Liver (tissue), 9 donors: ENCODE data around the gene F2RL3. TPM values are rescaled to one million over a fixed set of nuclear protein-coding genes. Genes with fewer than 3 reads are reported as not detected.

Experiments used
- DNase-seq: peaks from one replicate; pipeline ENCODE4 v3.0.0-alpha.2; 2017; ENCODE audit warnings: low spot score
- H3K27ac ChIP-seq, 2 donors: one replicate each; pipeline ENCODE4 v1.7.0; 2013; ENCODE audit warnings: inconsistent platforms in 2 of 2, low read length in 2 of 2, control low read depth in 1 of 2, low read depth in 1 of 2, mild to moderate bottlenecking in 1 of 2
- H3K27me3 ChIP-seq, 4 donors: one replicate each; pipeline versions ENCODE4 v1.6.1 to v1.7.0; 2013; ENCODE audit warnings: low read length in 3 of 4, inconsistent platforms in 1 of 4, mild to moderate bottlenecking in 1 of 4, moderate library complexity in 1 of 4; ENCODE audit not compliant: control insufficient read depth in 4 of 4, insufficient read depth in 4 of 4
- H3K36me3 ChIP-seq, 4 donors: one replicate each; pipeline versions ENCODE4 v1.6.1 to v1.7.0; 2013; ENCODE audit warnings: low read length in 3 of 4, mild to moderate bottlenecking in 3 of 4, low read depth in 1 of 4, moderate library complexity in 1 of 4; ENCODE audit not compliant: control insufficient read depth in 4 of 4, insufficient read depth in 3 of 4
- H3K4me1 ChIP-seq, 4 donors: one replicate each; pipeline versions ENCODE4 v1.6.1 to v1.7.0; 2013; ENCODE audit warnings: low read length in 3 of 4, mild to moderate bottlenecking in 3 of 4, moderate library complexity in 1 of 4; ENCODE audit not compliant: control insufficient read depth in 4 of 4, insufficient read depth in 4 of 4
- H3K4me3 ChIP-seq, 3 donors: one replicate each; pipeline versions ENCODE4 v1.6.1 to v1.7.0; 2013; ENCODE audit warnings: low read length in 3 of 3, control low read depth in 1 of 3, low read depth in 1 of 3, mild to moderate bottlenecking in 1 of 3
- H3K9ac ChIP-seq, 2 donors: one replicate each; pipeline ENCODE4 v1.7.0; 2013; ENCODE audit warnings: low read length in 2 of 2, mild to moderate bottlenecking in 2 of 2, moderate library complexity in 2 of 2, control low read depth in 1 of 2, low read depth in 1 of 2
- H3K9me3 ChIP-seq, 4 donors: one replicate each; pipeline versions ENCODE4 v1.6.1 to v1.7.0; 2013; ENCODE audit warnings: low read length in 3 of 4; ENCODE audit not compliant: control insufficient read depth in 4 of 4
- ATF3 ChIP-seq: IDR thresholded peaks from 2 replicates; pipeline ENCODE4 v1.6.1; 2016; ENCODE audit warnings: antibody characterized with exemption
- CTCF ChIP-seq: fragments of 150-350 bp; IDR thresholded peaks from 2 replicates; pipeline ENCODE4 v1.5.1; 2017; ENCODE audit warnings: improper control_type of control experiment, low read depth, low read length; ENCODE audit not compliant: missing input control
- EGR1 ChIP-seq, 2 donors: IDR thresholded peaks; 2 replicates each; pipeline ENCODE4 v1.6.1; 2016 to 2018; ENCODE audit warnings: antibody characterized with exemption in 2 of 2, low read depth in 2 of 2
- FOXA1 ChIP-seq: IDR thresholded peaks from 2 replicates; pipeline ENCODE4 v1.6.1; 2016; ENCODE audit warnings: antibody characterized with exemption
- FOXA2 ChIP-seq: IDR thresholded peaks from 2 replicates; pipeline ENCODE4 v1.6.1; 2016; ENCODE audit warnings: antibody characterized with exemption
- GABPA ChIP-seq, 2 donors: IDR thresholded peaks in 1 of 2; conservative IDR thresholded peaks in 1 of 2; 2 replicates each; pipeline ENCODE4 v1.6.1; 2016; ENCODE audit warnings: antibody characterized with exemption in 2 of 2, mild to moderate bottlenecking in 1 of 2, moderate library complexity in 1 of 2
- HNF4A ChIP-seq, 2 donors: conservative IDR thresholded peaks; 2 replicates each; pipeline ENCODE4 v1.6.1; 2016; ENCODE audit warnings: antibody characterized with exemption in 2 of 2, mild to moderate bottlenecking in 2 of 2
- HNF4G ChIP-seq: IDR thresholded peaks from 2 replicates; pipeline ENCODE4 v1.6.1; 2016; ENCODE audit warnings: antibody characterized with exemption
- JUND ChIP-seq, 2 donors: IDR thresholded peaks; 2 replicates each; pipeline ENCODE4 v1.6.1; 2016; ENCODE audit warnings: antibody characterized with exemption in 2 of 2
- MAX ChIP-seq: IDR thresholded peaks from 2 replicates; pipeline ENCODE4 v1.6.1; 2016; ENCODE audit warnings: antibody characterized with exemption
- NR2F2 ChIP-seq: IDR thresholded peaks from 2 replicates; pipeline ENCODE4 v1.6.1; 2016; ENCODE audit warnings: antibody characterized with exemption
- RAD21 ChIP-seq, 2 donors: IDR thresholded peaks; 2 replicates each; pipeline ENCODE4 v1.6.1; 2016; ENCODE audit warnings: antibody characterized with exemption in 2 of 2, mild to moderate bottlenecking in 2 of 2
- REST ChIP-seq: IDR thresholded peaks from 2 replicates; pipeline ENCODE4 v1.6.1; 2016; ENCODE audit warnings: antibody characterized with exemption, mild to moderate bottlenecking
- RXRA ChIP-seq, 2 donors: IDR thresholded peaks; 2 replicates each; pipeline ENCODE4 v1.6.1; 2017 to 2018; ENCODE audit warnings: antibody characterized with exemption in 2 of 2, mild to moderate bottlenecking in 1 of 2
- TAF1 ChIP-seq: conservative IDR thresholded peaks from 2 replicates; pipeline ENCODE4 v1.6.1; 2016; ENCODE audit warnings: antibody characterized with exemption, mild to moderate bottlenecking
- YY1 ChIP-seq: IDR thresholded peaks from 2 replicates; pipeline ENCODE4 v1.6.1; 2016; ENCODE audit warnings: antibody characterized with exemption, mild to moderate bottlenecking
- ZBTB33 ChIP-seq: IDR thresholded peaks from 2 replicates; pipeline ENCODE4 v1.6.1; 2016; ENCODE audit warnings: antibody characterized with exemption
- WGBS: extraction: QIAGEN DNeasy Blood & Tissue Kit; methylation state at CpG from one replicate; pipeline ENCODE4 v1.1.7; 2013; 5-methylcytosine and 5-hydroxymethylcytosine counted together
- polyA plus RNA-seq, 2 donors: library from polyadenylated mRNA; stranded (reverse) in 1 of 2; unstranded in 1 of 2; fragments of 200-250 nt in 1 of 2; fragments of >200 nt in 1 of 2; fragmentation: Nextera tagmentation in 1 of 2; extraction: Ambion mirVana in 1 of 2; gene quantifications; one replicate each; pipeline versions ENCODE4 v1.2.1 to v1.2.3, GENCODE V29; 2013 to 2015
- total RNA-seq, 2 donors: library from RNA; depleted of rRNA; stranded (reverse); fragments of >200 nt; gene quantifications; one replicate each; pipeline ENCODE4 v1.2.3, GENCODE V29; 2014
- donor health status: healthy.
- donor health status: healthy.
- donor health status: healthy.
- donor health status: healthy.
- donor health status: healthy.

Gene F2RL3
- total and polyA plus RNA-seq, 4 donors = 0.08 to 1.6 (median 0.20) TPM

GRCh38 chr19:16878181-16878965, 10.4 kb upstream of the F2RL3 start:
- TF ChIP-seq CTCF = no peak
- TF ChIP-seq EGR1 (IDR thresholded peaks at IDR 0.05; ENCODE audit: low read depth in 2 of 2) = no peak
- TF ChIP-seq FOXA2 = no peak
- no peak overlapping the region for H3K9ac ChIP-seq
- 97% methylated on average over 55 of the region's 55 CpGs for WGBS
- no peak overlapping the region for H3K4me3 ChIP-seq
- no peak for DNase-seq
- H3K4me1 ChIP-seq = no peaks in the 10 kb centered on the region
- peaks cover 0 to 19% (median 3%) of the 10 kb centered on the region in 4 donors for H3K9me3 ChIP-seq
- H3K27me3 ChIP-seq = no peaks in the 10 kb centered on the region
- H3K36me3 ChIP-seq = peaks cover 10 to 40% (median 15%) of the 10 kb centered on the region in 4 donors
- no peak overlapping the region for H3K27ac ChIP-seq

GRCh38 chr19:16880884-16881554, 7.8 kb upstream of the F2RL3 start:
- H3K9ac ChIP-seq = no peak overlapping the region
- no peak overlapping the region for H3K27ac ChIP-seq
- H3K9me3 ChIP-seq = peaks cover 0 to 19% (median 3%) of the 10 kb centered on the region in 4 donors
- TF ChIP-seq HNF4G (no peak), GABPA (IDR thresholded peaks at IDR 0.05 in 1 of 2, conservative IDR thresholded peaks at IDR 0.05 in 1 of 2) (no peak), FOXA2 (no peak), RAD21 (IDR thresholded peaks at IDR 0.05) (no peak), CTCF (no peak), HNF4A (conservative IDR thresholded peaks at IDR 0.05) (no peak), TAF1 (no peak), ATF3 (no peak), REST (no peak), NR2F2 (no peak), JUND (IDR thresholded peaks at IDR 0.05) (no peak), ZBTB33 (no peak), FOXA1 (no peak), RXRA (IDR thresholded peaks at IDR 0.05) (no peak), YY1 (no peak), EGR1 (IDR thresholded peaks at IDR 0.05; ENCODE audit: low read depth in 2 of 2) (no peak), MAX (no peak)
- H3K36me3 ChIP-seq = peaks cover 10 to 37% (median 15%) of the 10 kb centered on the region in 4 donors
- 92% methylated on average over 8 of the region's 8 CpGs for WGBS
- no peaks in the 10 kb centered on the region for H3K4me1 ChIP-seq
- H3K4me3 ChIP-seq = no peak overlapping the region
- no peaks in the 10 kb centered on the region for H3K27me3 ChIP-seq
- DNase-seq = no peak
